H1 (cell line): Measurements from ENCODE around the gene PRKN. TPM values are rescaled to one million over a fixed set of nuclear protein-coding genes. Genes with fewer than 3 reads are reported as not detected.

Experiments
- CTCF ChIA-PET: fragments of 300-600 bp; sonication (Branson Sonifier 250); formaldehyde crosslinking; loops from one replicate; lab custom pipeline; 2021; ENCODE audit not compliant: partially characterized antibody; lab: Charles Lee
- POLR2A ChIA-PET: fragments of 300-600 bp; sonication (Branson Sonifier 250); formaldehyde crosslinking; loops from one replicate; lab custom pipeline; 2021; ENCODE audit warnings: inconsistent platforms; ENCODE audit not compliant: partially characterized antibody; lab: Charles Lee
- DNase-seq, 2 experiments: peaks; one replicate each; pipeline versions ENCODE4 v3.0.0 to v3.0.0-alpha.2; 2010 to 2022; ENCODE audit warnings: low spot score in 2 of 2, low read depth in 1 of 2, mixed read lengths in 1 of 2
- FAIRE-seq: peaks from 2 replicates; lab custom pipeline; 2011; peaks lifted over from hg19 to GRCh38; lab: Jason Lieb, UNC
- H2AFZ ChIP-seq: 2 replicates; pipeline ENCODE4 v1.8.1; 2012; ENCODE audit warnings: low read length, inconsistent platforms
- H2AK5ac ChIP-seq: 2 replicates; pipeline ENCODE4 v1.6.1; 2013; ENCODE audit warnings: low read depth, low read length
- H2BK120ac ChIP-seq: replicated peaks from 2 replicates; pipeline ENCODE3; 2013; ENCODE audit warnings: low read depth, low read length, inconsistent platforms
- H2BK12ac ChIP-seq: 2 replicates; pipeline ENCODE4 v1.6.1; 2013; ENCODE audit warnings: low read depth, low read length
- H2BK15ac ChIP-seq: 2 replicates; pipeline ENCODE4 v1.6.1; 2013; ENCODE audit warnings: low read length
- H2BK20ac ChIP-seq: 2 replicates; pipeline ENCODE4 v1.6.1; 2013; ENCODE audit warnings: low read length
- H2BK5ac ChIP-seq: 2 replicates; pipeline ENCODE4 v1.6.1; 2013; ENCODE audit warnings: low read depth, low read length
- H3K14ac ChIP-seq: 2 replicates; pipeline ENCODE4 v1.6.1; 2013; ENCODE audit warnings: inconsistent platforms; ENCODE audit not compliant: insufficient read length
- H3K18ac ChIP-seq: 2 replicates; pipeline ENCODE4 v1.6.1; 2013; ENCODE audit warnings: low read length; ENCODE audit errors: extremely low read depth
- H3K23ac ChIP-seq: 2 replicates; pipeline ENCODE4 v1.6.1; 2013; ENCODE audit warnings: inconsistent platforms; ENCODE audit not compliant: insufficient read length
- H3K23me2 ChIP-seq: 2 replicates; pipeline ENCODE4 v1.6.1; 2013; ENCODE audit warnings: low read depth, low read length
- H3K27ac ChIP-seq: 2 replicates; pipeline ENCODE4 v1.6.1; 2011; ENCODE audit warnings: low read depth, low read length, inconsistent platforms
- H3K27me3 ChIP-seq, 4 experiments: replicated peaks in 1 of 4; 1 replicate in 1 of 4; 2 replicates in 3 of 4; pipeline versions ENCODE4 v1.6.1 to v1.8.1; 2011 to 2013; ENCODE audit warnings: low read length in 3 of 4, mild to moderate bottlenecking in 3 of 4, inconsistent platforms in 2 of 4, mixed read lengths in 2 of 4, moderate library complexity in 1 of 4; ENCODE audit not compliant: control insufficient read depth in 3 of 4, insufficient read depth in 3 of 4; ENCODE audit errors: extremely low read depth in 1 of 4
- H3K36me3 ChIP-seq, 4 experiments: 2 replicates each; pipeline versions ENCODE4 v1.6.1 to v1.8.1; 2011 to 2013; ENCODE audit warnings: mild to moderate bottlenecking in 4 of 4, low read length in 3 of 4, moderate library complexity in 2 of 4, control low read depth in 1 of 4, inconsistent platforms in 1 of 4; ENCODE audit not compliant: insufficient read depth in 4 of 4, control insufficient read depth in 2 of 4
- H3K4ac ChIP-seq: replicated peaks from 2 replicates; pipeline ENCODE3; 2013; ENCODE audit warnings: low read length, low read depth, mixed read lengths, inconsistent platforms; ENCODE audit not compliant: insufficient read length
- H3K4me1 ChIP-seq, 4 experiments: replicated peaks in 1 of 4; 1 replicate in 1 of 4; 2 replicates in 3 of 4; pipeline versions ENCODE4 v1.6.1 to v1.8.1; 2011 to 2013; ENCODE audit warnings: low read length in 3 of 4, inconsistent platforms in 2 of 4, mixed read lengths in 1 of 4; ENCODE audit not compliant: insufficient read depth in 4 of 4, control insufficient read depth in 3 of 4
- H3K4me2 ChIP-seq, 2 experiments: 2 replicates each; pipeline versions ENCODE4 v1.6.1 to v1.8.1; 2011 to 2013; ENCODE audit warnings: low read depth in 2 of 2, low read length in 2 of 2, control low read depth in 1 of 2, inconsistent platforms in 1 of 2, mild to moderate bottlenecking in 1 of 2; ENCODE audit not compliant: insufficient read depth in 1 of 2
- H3K4me3 ChIP-seq, 4 experiments: fragments of 200-600, 300-600 bp in 1 of 4; sonication (generic), shearing (Covaris generic), sonication (Bioruptor Twin) in 1 of 4; 2 replicates each; pipeline versions ENCODE4 v1.5.1 to v1.8.1; 2011 to 2016; ENCODE audit warnings: low read length in 4 of 4, low read depth in 3 of 4, control low read depth in 2 of 4, inconsistent platforms in 2 of 4, mild to moderate bottlenecking in 2 of 4, mixed read lengths in 1 of 4, moderate library complexity in 1 of 4; ENCODE audit not compliant: insufficient read depth in 2 of 4; ENCODE audit errors: extremely low read depth in 1 of 4
- H3K56ac ChIP-seq: replicated peaks from 2 replicates; pipeline ENCODE3; 2013; ENCODE audit warnings: low read depth, mild to moderate bottlenecking, mixed read lengths, low read length, inconsistent platforms; ENCODE audit not compliant: insufficient read length
- H3K79me1 ChIP-seq: 2 replicates; pipeline ENCODE4 v1.6.1; 2013; ENCODE audit warnings: low read depth, low read length, control low read depth
- H3K79me2 ChIP-seq, 2 experiments: 2 replicates each; pipeline versions ENCODE4 v1.6.1 to v1.8.1; 2012 to 2013; ENCODE audit warnings: low read length in 2 of 2, mild to moderate bottlenecking in 2 of 2, inconsistent platforms in 1 of 2; ENCODE audit not compliant: insufficient read depth in 2 of 2, control insufficient read depth in 1 of 2
- H3K9ac ChIP-seq, 4 experiments: replicated peaks in 1 of 4; 1 replicate in 1 of 4; 2 replicates in 3 of 4; pipeline versions ENCODE4 v1.6.1 to v1.8.1; 2011 to 2013; ENCODE audit warnings: low read depth in 3 of 4, low read length in 3 of 4, control low read depth in 2 of 4, mild to moderate bottlenecking in 2 of 4, moderate library complexity in 2 of 4, inconsistent platforms in 1 of 4; ENCODE audit errors: extremely low read depth in 1 of 4
- H3K9me3 ChIP-seq, 2 experiments: 2 replicates each; pipeline versions ENCODE4 v1.6.1 to v1.8.1; 2012 to 2013; ENCODE audit warnings: mild to moderate bottlenecking in 2 of 2, moderate library complexity in 2 of 2, control low read depth in 1 of 2, inconsistent platforms in 1 of 2, low read depth in 1 of 2, low read length in 1 of 2, mixed read lengths in 1 of 2; ENCODE audit not compliant: insufficient read depth in 2 of 2
- H4K20me1 ChIP-seq, 2 experiments: replicated peaks in 1 of 2; 2 replicates each; pipeline versions ENCODE3 to v1.8.1; 2011 to 2013; ENCODE audit warnings: inconsistent platforms in 2 of 2, low read length in 2 of 2, mild to moderate bottlenecking in 1 of 2; ENCODE audit not compliant: insufficient read depth in 2 of 2, control insufficient read depth in 1 of 2
- H4K5ac ChIP-seq: 2 replicates; pipeline ENCODE4 v1.6.1; 2013; ENCODE audit warnings: low read length, low read depth, mixed read lengths, inconsistent platforms; ENCODE audit not compliant: insufficient read length
- H4K8ac ChIP-seq: 2 replicates; pipeline ENCODE4 v1.8.0; 2013; ENCODE audit warnings: mild to moderate bottlenecking, moderate library complexity, low read length, inconsistent platforms; ENCODE audit not compliant: insufficient read depth; ENCODE audit errors: extremely low read depth
- H4K91ac ChIP-seq: replicated peaks from 2 replicates; pipeline ENCODE3; 2013; ENCODE audit warnings: low read length, mixed read lengths, inconsistent platforms; ENCODE audit not compliant: insufficient read length
- CREB1 ChIP-seq: IDR thresholded peaks from 2 replicates; pipeline ENCODE4 v1.6.1; 2012; ENCODE audit warnings: inconsistent platforms
- NANOG ChIP-seq: IDR thresholded peaks from 2 replicates; pipeline ENCODE4 v1.6.1; 2011; ENCODE audit warnings: low read length, low read depth, mild to moderate bottlenecking, inconsistent platforms; ENCODE audit not compliant: insufficient read depth, poor library complexity, severe bottlenecking
- POLR2A ChIP-seq, 2 experiments: IDR thresholded peaks; 1 replicate in 1 of 2; 2 replicates in 1 of 2; pipeline ENCODE4 v1.6.1; 2011; ENCODE audit warnings: low read depth in 2 of 2, low read length in 2 of 2, mild to moderate bottlenecking in 2 of 2; ENCODE audit errors: control extremely low read depth in 1 of 2
- POLR2AphosphoS5 ChIP-seq: IDR thresholded peaks from 2 replicates; pipeline ENCODE4 v1.6.1; 2011; ENCODE audit warnings: low read depth, low read length
- RNF2 ChIP-seq: fragments of 200-900, 300-1000 bp; sonication (generic); IDR thresholded peaks from 2 replicates; pipeline ENCODE4 v1.7.1; 2016; ENCODE audit warnings: borderline replicate concordance, low read depth, mild to moderate bottlenecking, antibody characterized with exemption, low read length; ENCODE audit not compliant: poor library complexity, severe bottlenecking; ENCODE audit errors: missing control alignments
- TAF7 ChIP-seq: optimal IDR thresholded peaks from 2 replicates; pipeline ENCODE3; 2011; ENCODE audit warnings: low read depth, mild to moderate bottlenecking, inconsistent platforms, low read length, moderate library complexity, borderline replicate concordance
- TBP ChIP-seq: IDR thresholded peaks from 2 replicates; pipeline ENCODE4 v1.6.1; 2011; ENCODE audit warnings: low read depth, low read length, improper control_type of control experiment
- WGBS, 2 experiments: shearing (Covaris generic) in 1 of 2; methylation state at CpG; one replicate each; pipeline versions ENCODE4 v1.1.6 to v1.1.7; 2013 to 2015; ENCODE audit warnings: low lambda C conversion rate in 2 of 2, mixed read lengths in 2 of 2, inconsistent platforms in 1 of 2, low coverage in 1 of 2, missing lambda C conversion rate in 1 of 2; ENCODE audit not compliant: insufficient replicate concordance in 2 of 2, insufficient coverage in 1 of 2, insufficient read length in 1 of 2; ENCODE audit errors: extremely low coverage in 1 of 2, missing lambda C conversion rate in 1 of 2; 5-methylcytosine and 5-hydroxymethylcytosine counted together
- polyA plus RNA-seq, 7 experiments: library from polyadenylated mRNA; depleted of rRNA in 3 of 7; stranded (reverse) in 5 of 7; unstranded in 2 of 7; fragments of >200 nt in 5 of 7; fragments of 200-250 nt in 2 of 7; gene quantifications; 1 replicate in 5 of 7; 2 replicates in 1 of 7; 4 replicates in 1 of 7; pipeline versions ENCODE4 v1.2.1 to v1.2.3, GENCODE V29; 2011 to 2013; ENCODE audit warnings: missing spikeins in 2 of 7, mixed read lengths in 2 of 7
- total RNA-seq: library from RNA; stranded (reverse); fragmentation: NEBNext Ultra II Directional; extraction: Animal tissue kit (Norgen Biotek cat#: 25700); gene quantifications from 2 replicates; pipeline ENCODE4 v1.2.1, GENCODE V29; 2021
- TF ChIP-seq, protein P1 (sequence below): IDR thresholded peaks from 2 replicates; pipeline ENCODE4 v1.6.1; 2012; ENCODE audit warnings: inconsistent platforms

PRKN gene
- total and polyA plus RNA-seq, 2 of the 8 experiments (the other 6 are each of a cell fraction or from before 2014, with no cell fraction given): 0.13 to 0.29 TPM

DNA sequence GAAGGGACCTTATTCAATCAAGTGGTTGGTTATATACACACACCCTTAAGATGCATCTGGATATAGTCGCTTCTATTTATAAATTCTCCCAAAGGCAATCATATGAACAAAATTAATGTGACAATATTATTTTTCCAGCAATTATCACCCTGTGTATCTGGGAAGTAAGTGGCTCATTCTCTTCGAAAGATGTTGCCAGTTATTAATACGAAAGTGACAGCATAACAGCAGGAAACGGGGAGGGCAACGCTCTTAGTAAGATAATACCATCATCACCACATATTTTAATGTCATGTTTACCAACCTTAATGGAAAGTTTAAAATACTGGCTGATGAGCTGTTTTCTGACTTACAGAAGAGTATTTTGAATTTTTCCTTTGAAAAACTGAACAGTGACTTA, 756.5 kb downstream of the PRKN start:
- Histone ChIP-seq H3K9me3 (no peaks in the 10 kb centered on the region), H3K4me1 (no peaks in the 10 kb centered on the region), H3K27me3 (no peaks in the 10 kb centered on the region), H3K18ac (peak overlapping the region; percentile 32; the same call in 1 of the 2 replicates), H2BK20ac (no peak overlapping the region), H3K79me2 (no peaks in the 10 kb centered on the region), H2AK5ac (no peak overlapping the region), H3K9ac (no peak overlapping the region), H2BK5ac (no peak overlapping the region), H3K79me1 (no peaks in the 10 kb centered on the region), H3K4me2 (no peak overlapping the region), H4K91ac (no peak overlapping the region), H4K5ac (no peak overlapping the region), H3K36me3 (no peaks in the 10 kb centered on the region), H4K20me1 (no peaks in the 10 kb centered on the region), H3K56ac (no peak overlapping the region), H2BK12ac (no peak overlapping the region), H3K23ac (no peak overlapping the region), H3K23me2 (no peaks in the 10 kb centered on the region), H3K4ac (no peak overlapping the region), H3K14ac (no peak overlapping the region), H4K8ac (no peak overlapping the region), H3K4me3 (no peak overlapping the region), H2BK120ac (no peak overlapping the region), H2BK15ac (no peak overlapping the region), H3K27ac (no peak overlapping the region), H2AFZ (no peak overlapping the region)
- FAIRE-seq (no peak), DNase-seq (no peak)
- ChIA-PET POLR2A (no interaction called here), CTCF (no interaction called here)
- TF ChIP-seq, protein P1, sequence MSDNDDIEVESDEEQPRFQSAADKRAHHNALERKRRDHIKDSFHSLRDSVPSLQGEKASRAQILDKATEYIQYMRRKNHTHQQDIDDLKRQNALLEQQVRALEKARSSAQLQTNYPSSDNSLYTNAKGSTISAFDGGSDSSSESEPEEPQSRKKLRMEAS: no peak
- TF ChIP-seq CREB1: no peak
- no peak for TF ChIP-seq POLR2AphosphoS5
- TF ChIP-seq NANOG: no peak
- TF ChIP-seq POLR2A (IDR thresholded peaks at IDR 0.05; ENCODE audit: control extremely low read depth in 1 of 2, low read depth in 2 of 2, low read length in 2 of 2): no peak
- no peak for TF ChIP-seq TAF7
- no peak for TF ChIP-seq TBP
- no peak for TF ChIP-seq RNF2
- 95% methylated on average over 5 of the region's 5 CpGs; no CpG with 5 or more reads in 1 of the 2 experiments for WGBS, 2 experiments
